GM12864 (cell line): ENCODE measurements around the gene THSD4.

ENCODE experiments used
- DNase-seq: peaks from one replicate; pipeline ENCODE4 v3.0.0-alpha.2; 2011; ENCODE audit warnings: low read depth
- H3K4me3 ChIP-seq: 2 replicates; pipeline ENCODE4 v1.5.1; 2011; ENCODE audit warnings: mild to moderate bottlenecking, low read depth, low read length, control low read depth
- TF ChIP-seq, protein P1 (sequence below): IDR thresholded peaks from 2 replicates; pipeline ENCODE4 v1.5.1; 2011; ENCODE audit warnings: low read depth, mild to moderate bottlenecking, moderate library complexity, low read length, control low read depth, inconsistent platforms; ENCODE audit errors: missing control alignments

The THSD4 gene

DNA sequence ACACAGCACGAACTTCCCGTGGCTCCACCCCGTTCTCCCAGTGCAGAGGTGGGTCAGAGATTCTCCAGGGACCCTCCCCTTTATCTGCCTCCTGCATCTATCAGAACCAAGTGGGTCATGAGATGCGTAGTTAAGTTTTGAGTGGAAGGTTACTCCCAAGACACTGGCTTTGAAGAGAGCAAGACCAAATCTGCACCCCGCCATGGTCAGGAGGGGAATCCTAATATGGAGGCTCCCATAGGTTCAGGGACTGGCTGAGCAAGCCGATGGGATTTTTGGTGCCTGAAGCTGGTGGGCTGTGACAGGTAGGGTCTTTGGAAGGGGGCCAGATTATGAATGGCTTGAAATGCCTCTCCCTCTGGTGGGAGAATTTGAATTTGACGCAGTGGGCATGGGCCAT, 488.1 kb downstream of the THSD4 start:
- TF ChIP-seq, protein P1, sequence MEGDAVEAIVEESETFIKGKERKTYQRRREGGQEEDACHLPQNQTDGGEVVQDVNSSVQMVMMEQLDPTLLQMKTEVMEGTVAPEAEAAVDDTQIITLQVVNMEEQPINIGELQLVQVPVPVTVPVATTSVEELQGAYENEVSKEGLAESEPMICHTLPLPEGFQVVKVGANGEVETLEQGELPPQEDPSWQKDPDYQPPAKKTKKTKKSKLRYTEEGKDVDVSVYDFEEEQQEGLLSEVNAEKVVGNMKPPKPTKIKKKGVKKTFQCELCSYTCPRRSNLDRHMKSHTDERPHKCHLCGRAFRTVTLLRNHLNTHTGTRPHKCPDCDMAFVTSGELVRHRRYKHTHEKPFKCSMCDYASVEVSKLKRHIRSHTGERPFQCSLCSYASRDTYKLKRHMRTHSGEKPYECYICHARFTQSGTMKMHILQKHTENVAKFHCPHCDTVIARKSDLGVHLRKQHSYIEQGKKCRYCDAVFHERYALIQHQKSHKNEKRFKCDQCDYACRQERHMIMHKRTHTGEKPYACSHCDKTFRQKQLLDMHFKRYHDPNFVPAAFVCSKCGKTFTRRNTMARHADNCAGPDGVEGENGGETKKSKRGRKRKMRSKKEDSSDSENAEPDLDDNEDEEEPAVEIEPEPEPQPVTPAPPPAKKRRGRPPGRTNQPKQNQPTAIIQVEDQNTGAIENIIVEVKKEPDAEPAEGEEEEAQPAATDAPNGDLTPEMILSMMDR, result no peak
- DNase-seq, result no peak
- H3K4me3 ChIP-seq, result no peak overlapping the region

DNA sequence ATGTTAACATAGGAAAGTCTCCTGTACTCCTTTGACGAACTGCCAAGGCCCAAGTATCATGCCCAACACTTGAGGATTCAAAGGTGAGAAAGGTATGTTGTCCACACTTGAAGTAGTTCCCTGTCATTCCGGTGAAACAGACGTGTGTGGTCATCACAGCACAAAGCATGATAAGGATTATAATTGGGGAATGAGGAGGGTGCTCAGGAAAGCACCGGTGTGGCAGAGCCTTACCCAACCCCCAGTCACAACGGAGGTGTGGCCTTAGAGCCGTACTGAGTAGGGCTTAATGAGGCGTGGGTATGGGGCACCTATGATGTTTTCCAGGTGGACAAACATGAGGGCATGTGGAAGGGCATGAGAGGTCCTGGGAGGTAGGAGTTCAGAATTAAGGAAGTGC, 492.1 kb downstream of the THSD4 start:
- no peak for DNase-seq
- TF ChIP-seq, protein P1, result no peak
- H3K4me3 ChIP-seq, result no peak overlapping the region

DNA sequence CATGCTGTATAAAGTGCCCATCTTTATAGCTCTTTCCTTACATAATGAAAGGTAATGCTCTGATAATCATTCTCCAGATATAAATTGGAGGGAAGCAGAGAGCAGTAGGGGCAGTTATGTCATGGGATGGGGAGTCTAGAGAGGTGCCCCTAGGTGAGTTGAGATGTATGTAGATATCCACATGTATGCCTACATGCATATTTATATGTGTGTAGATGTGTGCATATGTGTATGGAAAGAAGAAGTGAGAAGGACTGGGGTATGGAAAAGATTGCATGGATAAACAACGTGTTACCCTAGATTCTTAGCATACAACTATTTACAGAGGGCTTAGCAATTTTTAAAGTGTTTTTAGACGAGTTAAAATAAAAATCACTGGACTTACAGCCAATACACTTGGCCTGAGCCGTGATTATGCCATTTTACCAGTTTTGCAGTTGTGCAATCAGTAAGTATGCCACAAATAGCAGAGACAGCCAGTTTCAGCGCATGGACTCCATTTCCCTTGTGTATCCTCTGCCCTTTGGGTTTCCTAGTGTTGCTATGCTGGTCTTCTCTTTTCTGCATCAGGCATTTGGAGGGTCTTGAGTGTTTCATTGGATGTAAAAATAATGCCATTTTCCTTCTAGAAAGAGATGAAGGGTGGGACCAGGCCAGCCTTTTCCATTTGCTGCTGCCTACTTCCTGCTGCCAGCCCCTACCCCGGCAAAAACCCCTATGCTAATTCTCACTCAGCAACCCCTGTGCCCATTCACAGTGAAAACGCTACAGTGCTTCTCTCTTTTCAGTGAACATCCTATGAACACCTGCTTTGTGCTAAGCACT, 495.7 kb downstream of the THSD4 start:
- TF ChIP-seq, protein P1, result no peak
- no peak overlapping the region for H3K4me3 ChIP-seq

DNA sequence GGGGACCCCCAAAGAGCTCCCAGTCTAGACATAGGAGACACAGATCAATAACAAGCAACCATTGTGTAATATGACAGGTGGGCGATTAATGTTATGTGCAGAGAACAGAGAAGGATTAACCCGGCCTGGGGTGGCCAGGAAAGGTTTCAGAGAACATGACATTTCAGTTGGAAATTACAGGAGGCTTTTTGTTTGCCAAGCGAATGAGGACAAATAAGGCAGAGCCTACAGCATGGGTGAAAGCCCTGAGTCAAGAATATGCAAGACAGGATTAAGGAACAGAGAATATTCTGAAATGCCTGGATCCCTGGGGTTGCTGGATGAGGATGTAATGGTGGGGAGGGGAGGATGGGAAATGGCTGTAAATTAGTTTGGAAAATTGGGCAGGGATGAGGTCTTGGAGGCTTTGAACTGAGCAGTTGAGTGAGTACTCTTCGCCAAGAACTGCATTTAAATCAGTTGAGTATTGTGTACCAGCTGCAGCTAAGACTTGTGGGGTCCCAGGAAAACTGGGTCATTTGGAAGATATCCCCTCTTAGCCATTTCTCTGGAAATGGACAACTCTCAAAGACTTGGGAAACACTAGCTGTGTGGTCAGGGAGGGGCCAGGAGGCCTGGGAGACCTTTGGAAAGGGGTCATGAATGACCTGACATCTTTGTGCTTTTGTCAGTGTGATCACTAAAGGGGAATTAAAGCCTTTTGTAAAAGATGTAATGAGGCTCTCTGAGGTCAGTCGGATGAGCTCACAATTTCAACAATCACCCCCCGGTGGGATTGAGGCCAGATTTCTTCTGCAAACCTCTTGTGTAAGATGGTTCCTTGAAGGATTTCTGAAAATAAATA, 496.5 kb downstream of the THSD4 start:
- TF ChIP-seq, protein P1, result no peak
- H3K4me3 ChIP-seq, result no peak overlapping the region
- no peak for DNase-seq

More for the DNA sequence above, 495.7 kb downstream of the THSD4 start:
- DNase-seq, result no peak

DNA sequence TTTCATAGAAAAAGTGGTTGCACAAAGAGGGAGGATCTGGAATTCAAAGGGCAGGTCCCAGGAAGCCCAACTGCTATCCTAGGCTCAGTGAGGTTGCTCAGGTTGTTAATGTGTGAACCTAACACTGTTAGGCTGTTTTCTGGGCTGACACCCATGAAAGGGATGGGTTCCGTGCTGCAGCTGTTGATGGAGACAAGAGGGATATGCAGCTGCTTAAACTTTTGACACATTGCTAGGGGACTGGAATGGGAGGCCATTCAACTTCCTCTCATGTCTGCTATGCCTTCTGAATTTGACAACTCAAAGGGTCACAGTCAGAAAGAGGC, 497.1 kb downstream of the THSD4 start:
- H3K4me3 ChIP-seq, result no peak overlapping the region
- TF ChIP-seq, protein P1, result no peak
- no peak for DNase-seq

DNA sequence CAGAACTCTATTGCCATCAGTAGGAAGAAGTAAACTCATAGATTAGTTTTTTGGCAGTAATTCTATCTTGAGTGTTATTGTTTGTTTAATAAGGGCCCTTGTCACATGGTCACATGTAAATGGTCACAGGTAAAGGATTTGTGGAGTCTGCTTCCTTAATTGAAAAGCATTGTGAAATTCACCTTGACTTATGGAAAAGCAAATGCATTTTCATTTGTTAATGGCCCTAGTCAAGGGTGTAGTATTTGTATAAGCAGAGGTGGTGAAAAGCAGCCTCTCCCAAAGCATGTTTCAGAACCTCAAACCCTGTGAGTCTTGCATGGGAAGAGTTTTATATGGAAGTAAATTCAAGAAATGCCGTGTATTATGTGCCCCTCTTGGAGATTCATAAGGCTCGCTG, 497.6 kb downstream of the THSD4 start:
- TF ChIP-seq, protein P1, result no peak
- H3K4me3 ChIP-seq, result no peak overlapping the region
- DNase-seq, result no peak
